ENCODE measurements around the gene EMP1.

Gene EMP1

GRCh38 chr12:13193505-13194231 is 2.9 kb upstream of the EMP1 start:
- Mint-ChIP-seq H3K4me3 (no peak overlapping the region), H3K9me3 (no peaks in the 10 kb centered on the region), H3K4me1 (peaks cover 17% of the 10 kb centered on the region), H3K36me3 (ENCODE audit: insufficient read depth) (peaks cover 2% of the 10 kb centered on the region), H3K27me3 (peaks cover 52% of the 10 kb centered on the region), H3K27ac (ENCODE audit: low read depth) (no peak overlapping the region)
- ATAC-seq (replicated peaks; ENCODE audit: extremely low read depth, poor library complexity, severe bottlenecking), result no peak
- DNase-seq (ENCODE audit: low spot score in 2 of 2), result no peak

GRCh38 chr12:13194401-13195110 is 2.0 kb upstream of the EMP1 start:
- no peak overlapping the region for H3K27ac Mint-ChIP-seq (ENCODE audit: low read depth)

GRCh38 chr12:13195250-13195649 is 1.3 kb upstream of the EMP1 start:
- H3K27ac Mint-ChIP-seq (ENCODE audit: low read depth), result no peak overlapping the region

More at GRCh38 chr12:13194401-13195110, 2.0 kb upstream of the EMP1 start:
- no peaks in the 10 kb centered on the region for H3K9me3 Mint-ChIP-seq
- H3K4me1 Mint-ChIP-seq, result peaks cover 17% of the 10 kb centered on the region
- DNase-seq (ENCODE audit: low spot score in 2 of 2) (no peak), ATAC-seq (replicated peaks; ENCODE audit: extremely low read depth, poor library complexity, severe bottlenecking) (no peak)
- H3K36me3 Mint-ChIP-seq (ENCODE audit: insufficient read depth), result peaks cover 2% of the 10 kb centered on the region
- H3K27me3 Mint-ChIP-seq, result peaks cover 48% of the 10 kb centered on the region
- no peak overlapping the region for H3K4me3 Mint-ChIP-seq

GRCh38 chr12:13195785-13196129 is 769 bp upstream of the EMP1 start:
- ATAC-seq (replicated peaks; ENCODE audit: extremely low read depth, poor library complexity, severe bottlenecking) (no peak), DNase-seq (ENCODE audit: low spot score in 2 of 2) (no peak)
- Mint-ChIP-seq H3K36me3 (ENCODE audit: insufficient read depth) (peaks cover 2% of the 10 kb centered on the region), H3K27ac (ENCODE audit: low read depth) (no peak overlapping the region), H3K9me3 (no peaks in the 10 kb centered on the region), H3K4me3 (no peak overlapping the region), H3K4me1 (peaks cover 17% of the 10 kb centered on the region), H3K27me3 (peaks cover 48% of the 10 kb centered on the region)

More at GRCh38 chr12:13195250-13195649, 1.3 kb upstream of the EMP1 start:
- H3K27me3 Mint-ChIP-seq, result peaks cover 48% of the 10 kb centered on the region
- peaks cover 2% of the 10 kb centered on the region for H3K36me3 Mint-ChIP-seq (ENCODE audit: insufficient read depth)
- DNase-seq (ENCODE audit: low spot score in 2 of 2) (no peak), ATAC-seq (replicated peaks; ENCODE audit: extremely low read depth, poor library complexity, severe bottlenecking) (no peak)
- H3K4me1 Mint-ChIP-seq, result peaks cover 17% of the 10 kb centered on the region
- H3K9me3 Mint-ChIP-seq, result no peaks in the 10 kb centered on the region
- H3K4me3 Mint-ChIP-seq, result no peak overlapping the region

- Mint-ChIP-seq H3K27me3 (peaks cover 48% of the 10 kb centered on the region), H3K27ac (ENCODE audit: low read depth) (peak overlapping the region; percentile 12), H3K4me1 (peaks cover 17% of the 10 kb centered on the region)
Measured at GRCh38 chr12:13197032-13197431, 506 bp downstream of the EMP1 start.

GRCh38 chr12:13197526-13198143 is 1.1 kb downstream of the EMP1 start:
- peak overlapping the region; percentile 56 for H3K4me3 Mint-ChIP-seq

More at GRCh38 chr12:13197032-13197431, 506 bp downstream of the EMP1 start:
- Mint-ChIP-seq H3K36me3 (ENCODE audit: insufficient read depth) (peaks cover 2% of the 10 kb centered on the region), H3K9me3 (no peaks in the 10 kb centered on the region), H3K4me3 (peak overlapping the region; percentile 56)
- ATAC-seq (replicated peaks; ENCODE audit: extremely low read depth, poor library complexity, severe bottlenecking) (no peak), DNase-seq (ENCODE audit: low spot score in 2 of 2) (no peak)

GRCh38 chr12:13198241-13198640 is 1.7 kb downstream of the EMP1 start:
- Mint-ChIP-seq H3K27ac (ENCODE audit: low read depth) (no peak overlapping the region), H3K9me3 (no peaks in the 10 kb centered on the region), H3K27me3 (peaks cover 45% of the 10 kb centered on the region), H3K4me3 (no peak overlapping the region), H3K4me1 (peaks cover 17% of the 10 kb centered on the region), H3K36me3 (ENCODE audit: insufficient read depth) (peaks cover 2% of the 10 kb centered on the region)
- ATAC-seq (replicated peaks; ENCODE audit: extremely low read depth, poor library complexity, severe bottlenecking), result no peak
- DNase-seq (ENCODE audit: low spot score in 2 of 2), result no peak

More at GRCh38 chr12:13197526-13198143, 1.1 kb downstream of the EMP1 start:
- H3K27ac Mint-ChIP-seq (ENCODE audit: low read depth), result peak overlapping the region; percentile 46
- peaks cover 48% of the 10 kb centered on the region for H3K27me3 Mint-ChIP-seq
- no peak for DNase-seq (ENCODE audit: low spot score in 2 of 2)
- ATAC-seq (replicated peaks; ENCODE audit: extremely low read depth, poor library complexity, severe bottlenecking), result no peak
- peaks cover 2% of the 10 kb centered on the region for H3K36me3 Mint-ChIP-seq (ENCODE audit: insufficient read depth)
- H3K4me1 Mint-ChIP-seq, result peaks cover 17% of the 10 kb centered on the region
- H3K9me3 Mint-ChIP-seq, result no peaks in the 10 kb centered on the region

GRCh38 chr12:13198876-13199275 is 2.4 kb downstream of the EMP1 start:
- Mint-ChIP-seq H3K27ac (ENCODE audit: low read depth) (no peak overlapping the region), H3K9me3 (no peaks in the 10 kb centered on the region), H3K4me3 (no peak overlapping the region), H3K4me1 (peaks cover 17% of the 10 kb centered on the region), H3K36me3 (ENCODE audit: insufficient read depth) (peaks cover 2% of the 10 kb centered on the region), H3K27me3 (peaks cover 49% of the 10 kb centered on the region)
- no peak for DNase-seq (ENCODE audit: low spot score in 2 of 2)
- ATAC-seq (replicated peaks; ENCODE audit: extremely low read depth, poor library complexity, severe bottlenecking), result no peak

- no peak for DNase-seq (ENCODE audit: low spot score in 2 of 2)
- Mint-ChIP-seq H3K27ac (ENCODE audit: low read depth) (no peak overlapping the region), H3K4me1 (peaks cover 17% of the 10 kb centered on the region), H3K27me3 (peaks cover 56% of the 10 kb centered on the region), H3K36me3 (ENCODE audit: insufficient read depth) (peaks cover 2% of the 10 kb centered on the region), H3K9me3 (no peaks in the 10 kb centered on the region), H3K4me3 (no peak overlapping the region)
- no peak for ATAC-seq (replicated peaks; ENCODE audit: extremely low read depth, poor library complexity, severe bottlenecking)
Measured at GRCh38 chr12:13199592-13199991, 3.1 kb downstream of the EMP1 start.

- peaks cover 65% of the 10 kb centered on the region for H3K27me3 Mint-ChIP-seq
- DNase-seq (ENCODE audit: low spot score in 2 of 2) (no peak), ATAC-seq (replicated peaks; ENCODE audit: extremely low read depth, poor library complexity, severe bottlenecking) (no peak)
- no peak overlapping the region for H3K4me3 Mint-ChIP-seq
- H3K4me1 Mint-ChIP-seq, result peaks cover 13% of the 10 kb centered on the region
- no peak overlapping the region for H3K27ac Mint-ChIP-seq (ENCODE audit: low read depth)
- no peaks in the 10 kb centered on the region for H3K9me3 Mint-ChIP-seq
- H3K36me3 Mint-ChIP-seq (ENCODE audit: insufficient read depth), result peaks cover 2% of the 10 kb centered on the region
Measured at GRCh38 chr12:13200841-13201240, 4.3 kb downstream of the EMP1 start.

- H3K4me1 Mint-ChIP-seq, result peaks cover 5% of the 10 kb centered on the region
- no peaks in the 10 kb centered on the region for H3K9me3 Mint-ChIP-seq
- H3K36me3 Mint-ChIP-seq (ENCODE audit: insufficient read depth), result no peaks in the 10 kb centered on the region
- ATAC-seq (replicated peaks; ENCODE audit: extremely low read depth, poor library complexity, severe bottlenecking), result no peak
- DNase-seq (ENCODE audit: low spot score in 2 of 2), result no peak
- peaks cover 70% of the 10 kb centered on the region for H3K27me3 Mint-ChIP-seq
- no peak overlapping the region for H3K27ac Mint-ChIP-seq (ENCODE audit: low read depth)
- H3K4me3 Mint-ChIP-seq, result no peak overlapping the region
Measured at GRCh38 chr12:13203034-13203922, 6.8 kb downstream of the EMP1 start.

GRCh38 chr12:13204428-13204827 is 7.9 kb downstream of the EMP1 start:
- Mint-ChIP-seq H3K4me3 (no peak overlapping the region), H3K9me3 (no peaks in the 10 kb centered on the region), H3K27ac (ENCODE audit: low read depth) (no peak overlapping the region), H3K27me3 (peaks cover 80% of the 10 kb centered on the region), H3K36me3 (ENCODE audit: insufficient read depth) (no peaks in the 10 kb centered on the region), H3K4me1 (peaks cover 5% of the 10 kb centered on the region)
- DNase-seq (ENCODE audit: low spot score in 2 of 2) (no peak), ATAC-seq (replicated peaks; ENCODE audit: extremely low read depth, poor library complexity, severe bottlenecking) (no peak)

All from central memory CD8-positive, alpha-beta T cell (primary cell).